A549 treated with Mapracorat at 1 μM for 4 hours (cell line): ENCODE results near the gene SMNDC1. TPM values are rescaled to one million over a fixed set of nuclear protein-coding genes. Genes with fewer than 3 reads are reported as not detected.

Experiments used
- total RNA-seq: library from RNA; stranded (reverse); fragments of 200-300 nt; extraction: Qiagen RNA extraction; gene quantifications from 5 replicates; pipeline ENCODE4 v1.2.3, GENCODE V29; 2022

The SMNDC1 gene
- 42.8 to 53.8 TPM (median 51.2 TPM) in 5 replicates for total RNA-seq

GRCh38 chr10:110304780-110305421 is at the start of gene SMNDC1:
Gene SMNDC1, minus strand, starts transcription at chr10:110304920. Its CDS starts 1,333 bp downstream, at chr10:110303587.

Other genes starting within 250 kb of the SMNDC1 start
- 5.1 to 7.3 TPM (median 6.0 TPM) in 5 replicates for gene MXI1, start 97.3 kb downstream of the SMNDC1 start, total RNA-seq
- 107 to 157 TPM (median 136 TPM) in 5 replicates for gene DUSP5, start 193.0 kb upstream of the SMNDC1 start, total RNA-seq